B cell (primary cell): ENCODE results near the gene GPRASP3. TPM values are rescaled to one million over a fixed set of nuclear protein-coding genes. Genes with fewer than 3 reads are reported as not detected.

Experiments used
- ATAC-seq: fragments of 200-7000 bp; cut with Tn5 transposase; one replicate; pipeline ENCODE4 v1.10.0; 2021; ENCODE audit warnings: low read depth, mild to moderate bottlenecking, moderate number of reproducible peaks, moderate library complexity
- CTCF ChIA-PET: fragments of 350-600 bp; sonication (Branson Sonifier 250); formaldehyde crosslinking; loops from one replicate; lab custom pipeline; 2021; ENCODE audit warnings: antibody characterized with exemption, inconsistent platforms; lab: Charles Lee
- POLR2A ChIA-PET: fragments of 350-600 bp; sonication (Branson Sonifier 250); formaldehyde crosslinking; loops from one replicate; lab custom pipeline; 2021; ENCODE audit warnings: antibody characterized with exemption; lab: Charles Lee
- DNase-seq: peaks from one replicate; pipeline ENCODE4 v3.0.0; 2013
- H2AFZ ChIP-seq: 2 replicates; pipeline ENCODE4 v1.6.1; 2012; ENCODE audit warnings: mild to moderate bottlenecking, low read depth, low read length; ENCODE audit not compliant: insufficient read depth, poor library complexity, severe bottlenecking
- H3K27ac ChIP-seq, 2 donors: 1 replicate in 1 of 2; 2 replicates in 1 of 2; pipeline ENCODE4 v1.5.1; 2012 to 2013; ENCODE audit warnings: low read length in 2 of 2, mild to moderate bottlenecking in 2 of 2, moderate library complexity in 1 of 2
- H3K27me3 ChIP-seq, 4 experiments: fragments of 200-600 bp in 1 of 4; sonication (generic) in 1 of 4; replicated peaks in 1 of 4; 1 replicate in 2 of 4; 2 replicates in 2 of 4; pipeline versions ENCODE4 v1.6.1 to v1.7.0; 2013 to 2016; ENCODE audit warnings: low read length in 3 of 4, mild to moderate bottlenecking in 2 of 4, mixed read lengths in 1 of 4, moderate library complexity in 1 of 4; ENCODE audit not compliant: insufficient read depth in 4 of 4, control insufficient read depth in 3 of 4; ENCODE audit errors: control extremely low read depth in 1 of 4
- H3K36me3 ChIP-seq, 2 experiments: replicated peaks in 1 of 2; 1 replicate in 1 of 2; 2 replicates in 1 of 2; pipeline versions ENCODE4 v1.6.1 to v1.7.1; 2013; ENCODE audit warnings: low read length in 1 of 2; ENCODE audit not compliant: insufficient read depth in 2 of 2, control insufficient read depth in 1 of 2; ENCODE audit errors: control extremely low read depth in 1 of 2, extremely low read depth in 1 of 2
- H3K4me1 ChIP-seq, 2 donors: fragments of 200-600 bp in 1 of 2; sonication (generic) in 1 of 2; 1 replicate in 1 of 2; 2 replicates in 1 of 2; pipeline versions ENCODE4 v1.5.1 to v1.6.1; 2013 to 2017; ENCODE audit warnings: low read length in 2 of 2; ENCODE audit not compliant: control insufficient read depth in 2 of 2, insufficient read depth in 2 of 2
- H3K4me2 ChIP-seq: replicated peaks from 2 replicates; pipeline ENCODE3; 2012; ENCODE audit warnings: mild to moderate bottlenecking, low read depth, low read length; ENCODE audit not compliant: poor library complexity, severe bottlenecking
- H3K4me3 ChIP-seq, 5 experiments: fragments of 200-600 bp in 1 of 5; sonication (generic) in 1 of 5; 1 replicate in 3 of 5; 2 replicates in 2 of 5; pipeline versions ENCODE4 v1.5.1 to v1.7.0; 2011 to 2016; ENCODE audit warnings: low read length in 4 of 5, mild to moderate bottlenecking in 4 of 5, low read depth in 2 of 5, control low read depth in 1 of 5, moderate library complexity in 1 of 5; ENCODE audit not compliant: insufficient read depth in 1 of 5; ENCODE audit errors: control extremely low read depth in 1 of 5, extremely low read depth in 1 of 5
- H3K79me2 ChIP-seq: fragments of 200-600 bp; sonication (generic); one replicate; pipeline ENCODE4 v1.6.0; 2016; ENCODE audit warnings: low read length; ENCODE audit not compliant: control insufficient read depth, insufficient read depth
- H3K9ac ChIP-seq: fragments of 200-600 bp; sonication (generic); 2 replicates; pipeline ENCODE4 v1.6.1; 2017; ENCODE audit warnings: mild to moderate bottlenecking, low read length, moderate library complexity
- H3K9me3 ChIP-seq, 3 donors: one replicate each; pipeline versions ENCODE4 v1.6.1 to v1.7.1; 2013; ENCODE audit warnings: low read length in 2 of 3; ENCODE audit not compliant: control insufficient read depth in 2 of 3, insufficient read depth in 1 of 3; ENCODE audit errors: control extremely low read depth in 1 of 3
- H4K20me1 ChIP-seq: 2 replicates; pipeline ENCODE4 v1.6.0; 2012; ENCODE audit warnings: mild to moderate bottlenecking, low read length; ENCODE audit not compliant: insufficient read depth, control insufficient read depth, poor library complexity, severe bottlenecking
- H3K27ac Mint-ChIP-seq: one replicate; pipeline ENCODE4 v1.8.0; 2021; ENCODE audit warnings: mixed read lengths
- H3K27me3 Mint-ChIP-seq: one replicate; pipeline ENCODE4 v1.8.0; 2021; ENCODE audit warnings: mixed read lengths
- H3K4me1 Mint-ChIP-seq: one replicate; pipeline ENCODE4 v1.8.0; 2021; ENCODE audit warnings: mixed read lengths
- H3K4me3 Mint-ChIP-seq: one replicate; pipeline ENCODE4 v1.8.0; 2021; ENCODE audit warnings: mixed read lengths
- H3K9me3 Mint-ChIP-seq: one replicate; pipeline ENCODE4 v1.8.0; 2022; ENCODE audit warnings: mixed read lengths; ENCODE audit not compliant: insufficient read depth
- CTCF ChIP-seq: fragments of 200-600 bp; IDR thresholded peaks from one replicate; pipeline ENCODE4 v1.8.0; 2022; ENCODE audit warnings: antibody characterized with exemption, mild to moderate bottlenecking
- EZH2 ChIP-seq: IDR thresholded peaks from 2 replicates; pipeline ENCODE4 v1.6.1; 2012; ENCODE audit warnings: borderline replicate concordance, low read depth, mild to moderate bottlenecking, moderate library complexity, low read length; ENCODE audit not compliant: insufficient read depth, poor library complexity, severe bottlenecking
- intact Hi-C: fragments of 100-400 bp; cut with micrococcal nuclease; formaldehyde crosslinking; loops from one replicate; pipeline ENCODE4 v1.10.0; 2022
- polyA plus RNA-seq: library from polyadenylated mRNA; depleted of rRNA; stranded (reverse); fragments of >200 nt; gene quantifications from 2 replicates; pipeline ENCODE4 v1.2.3, GENCODE V29; 2012
- total RNA-seq, 2 donors: library from RNA; stranded (reverse); fragments of 120-200 nt in 1 of 2; gene quantifications; 1 replicate in 1 of 2; 2 replicates in 1 of 2; pipeline versions ENCODE4 v1.2.3 to v1.2.4, GENCODE V29; 2013 to 2022

Gene GPRASP3
- total and polyA plus RNA-seq, 2 donors (not counting 1 experiment from before 2014, with no cell fraction given) = 0.28 to 0.89 TPM

DNA sequence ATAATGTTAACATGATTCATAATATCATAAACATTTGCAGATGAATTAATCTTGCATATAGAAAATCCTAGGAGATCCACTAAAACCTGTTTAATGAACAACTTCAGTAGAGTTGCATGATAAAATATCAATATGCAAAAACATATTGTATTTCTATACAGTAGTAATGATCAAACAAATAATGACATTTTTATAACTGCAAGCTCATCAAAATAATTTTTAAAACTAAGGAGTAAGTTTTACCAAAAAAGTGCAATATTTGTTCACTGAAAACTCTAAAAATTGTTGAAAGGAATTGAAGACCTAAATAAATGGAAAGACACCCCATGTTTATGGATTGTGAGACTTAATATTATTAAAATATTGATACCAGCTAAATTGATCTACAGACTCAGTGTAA, 24.2 kb upstream of the GPRASP3 start:
- CTCF ChIA-PET = no interaction called here

DNA sequence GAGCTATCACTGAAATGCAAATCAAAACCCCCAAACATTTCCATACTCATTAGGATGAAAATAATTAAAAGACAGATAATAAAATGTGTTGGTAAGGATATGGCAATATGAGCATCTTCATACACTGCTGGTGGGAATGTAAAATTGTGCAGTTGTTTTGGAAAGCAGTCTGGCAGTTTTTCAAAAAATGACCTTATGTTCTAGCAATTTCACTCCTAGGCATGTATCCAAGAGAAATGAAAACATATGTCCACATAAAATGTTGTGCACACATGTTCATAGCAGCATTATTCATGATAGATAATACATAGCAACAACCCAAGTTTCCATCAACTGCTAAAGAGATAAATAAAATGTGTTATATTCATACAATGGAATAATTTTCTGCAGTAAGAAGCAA, 23.0 kb upstream of the GPRASP3 start:
- TF ChIP-seq EZH2 (no peak), CTCF (no peak)
- Histone ChIP-seq H4K20me1 (peaks cover 6% of the 10 kb centered on the region), H3K4me3 (no peak overlapping the region), H3K79me2 (no peaks in the 10 kb centered on the region), H3K4me2 (no peak overlapping the region), H2AFZ (no peak overlapping the region), H3K9ac (no peak overlapping the region), H3K4me1 (no peaks in the 10 kb centered on the region), H3K27me3 (no peaks in the 10 kb centered on the region), H3K27ac (no peak overlapping the region), H3K36me3 (no peaks in the 10 kb centered on the region), H3K9me3 (peaks cover 0 to 1% (median 0%) of the 10 kb centered on the region in 3 donors)
- ATAC-seq (no peak), DNase-seq (no peak)
- H3K27me3 Mint-ChIP-seq = no peaks in the 10 kb centered on the region
- intact Hi-C loops = no loop called here
- H3K9me3 Mint-ChIP-seq = no peaks in the 10 kb centered on the region
- H3K4me3 Mint-ChIP-seq = no peak overlapping the region
- POLR2A ChIA-PET = no interaction called here
- no peaks in the 10 kb centered on the region for H3K4me1 Mint-ChIP-seq
- no peak overlapping the region for H3K27ac Mint-ChIP-seq
- CTCF ChIA-PET = no interaction called here

More for the DNA sequence above, 24.2 kb upstream of the GPRASP3 start:
- Histone ChIP-seq H3K9me3 (peaks cover 0 to 6% (median 1%) of the 10 kb centered on the region in 3 donors), H3K4me2 (no peak overlapping the region), H3K36me3 (no peaks in the 10 kb centered on the region), H3K4me1 (no peaks in the 10 kb centered on the region), H3K9ac (no peak overlapping the region), H3K27me3 (no peaks in the 10 kb centered on the region), H4K20me1 (peaks cover 6% of the 10 kb centered on the region), H3K27ac (no peak overlapping the region), H2AFZ (no peak overlapping the region), H3K79me2 (no peaks in the 10 kb centered on the region), H3K4me3 (no peak overlapping the region)
- no peaks in the 10 kb centered on the region for H3K4me1 Mint-ChIP-seq
- no peak overlapping the region for H3K27ac Mint-ChIP-seq
- no peaks in the 10 kb centered on the region for H3K27me3 Mint-ChIP-seq
- intact Hi-C loops = no loop called here
- no peak overlapping the region for H3K4me3 Mint-ChIP-seq
- ATAC-seq = no peak
- no peaks in the 10 kb centered on the region for H3K9me3 Mint-ChIP-seq
- DNase-seq = no peak
- TF ChIP-seq CTCF (no peak), EZH2 (no peak)
- POLR2A ChIA-PET = no interaction called here
